Measurements from ENCODE around the gene TMEM209.
"Not testable (repeated sequence)": the region's sequence is repeated elsewhere in the genome, so short reads cannot be mapped to it uniquely, and the experiment has no call there.

GRCh38 chr7:130249626-130250025, 44.4 kb upstream of the TMEM209 start:
- not testable (repeated sequence) for TF ChIP-seq CTCF (IDR thresholded peaks at IDR 0.05; ENCODE audit: low read depth, low read length, poor library complexity, severe bottlenecking); EZH2phosphoT487 (IDR thresholded peaks at IDR 0.05; ENCODE audit: borderline replicate concordance, low read length)
